HG02973 (cell line): ENCODE results near the gene CAPN8.

Experiments
- ATAC-seq: cut with Tn5 transposase; IDR thresholded peaks from one replicate; pipeline ENCODE4 v1.9.1; 2021; ENCODE audit warnings: moderate library complexity; ENCODE audit not compliant: unreplicated experiment

The CAPN8 gene

DNA sequence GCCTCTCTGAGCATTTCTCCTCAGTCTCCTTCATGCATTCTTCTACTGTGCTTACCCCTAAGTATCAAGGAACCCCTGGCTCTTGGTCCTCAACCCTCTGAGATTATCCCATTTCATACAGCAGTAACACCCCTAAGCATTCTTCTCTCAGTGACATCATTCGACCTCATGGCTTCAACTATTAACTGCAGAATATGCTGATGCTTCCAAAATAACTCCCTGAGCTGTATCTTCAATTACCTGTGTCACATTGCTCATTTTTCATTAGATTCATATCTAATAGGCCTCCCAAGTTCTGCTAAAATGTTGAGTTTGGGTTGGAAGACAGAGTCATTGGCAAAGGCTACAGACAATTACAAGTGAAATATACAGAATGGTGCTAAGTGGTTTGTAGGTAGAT, 7.5 kb downstream of the CAPN8 start:
- ATAC-seq, result no peak

DNA sequence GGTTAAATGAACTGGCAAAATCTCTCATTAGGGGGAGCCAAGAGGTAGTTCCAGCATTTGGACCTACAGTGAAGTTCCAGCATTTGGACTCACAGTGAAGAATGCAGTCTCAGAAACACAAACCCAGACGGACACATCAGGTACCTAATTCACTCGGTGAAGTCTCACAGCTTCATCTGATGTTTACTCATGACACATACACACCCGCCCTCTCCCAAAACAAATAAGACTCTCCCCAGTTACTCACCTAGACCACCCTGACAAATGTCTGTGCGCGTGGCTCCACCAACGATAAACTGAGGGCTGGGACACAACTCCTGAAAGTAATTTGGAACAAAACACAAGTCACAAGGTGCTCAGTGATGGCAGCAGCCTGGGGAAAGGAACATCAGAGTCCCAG, 11.4 kb downstream of the CAPN8 start:
- ATAC-seq, result no peak

- no peak for ATAC-seq
Observed at GRCh38 chr1:223653431-223653830, 12.1 kb downstream of the CAPN8 start.

- ATAC-seq, result no peak
Observed at GRCh38 chr1:223653015-223653414, 12.5 kb downstream of the CAPN8 start.

GRCh38 chr1:223652436-223652941, 13.0 kb downstream of the CAPN8 start:
- ATAC-seq, result no peak

DNA sequence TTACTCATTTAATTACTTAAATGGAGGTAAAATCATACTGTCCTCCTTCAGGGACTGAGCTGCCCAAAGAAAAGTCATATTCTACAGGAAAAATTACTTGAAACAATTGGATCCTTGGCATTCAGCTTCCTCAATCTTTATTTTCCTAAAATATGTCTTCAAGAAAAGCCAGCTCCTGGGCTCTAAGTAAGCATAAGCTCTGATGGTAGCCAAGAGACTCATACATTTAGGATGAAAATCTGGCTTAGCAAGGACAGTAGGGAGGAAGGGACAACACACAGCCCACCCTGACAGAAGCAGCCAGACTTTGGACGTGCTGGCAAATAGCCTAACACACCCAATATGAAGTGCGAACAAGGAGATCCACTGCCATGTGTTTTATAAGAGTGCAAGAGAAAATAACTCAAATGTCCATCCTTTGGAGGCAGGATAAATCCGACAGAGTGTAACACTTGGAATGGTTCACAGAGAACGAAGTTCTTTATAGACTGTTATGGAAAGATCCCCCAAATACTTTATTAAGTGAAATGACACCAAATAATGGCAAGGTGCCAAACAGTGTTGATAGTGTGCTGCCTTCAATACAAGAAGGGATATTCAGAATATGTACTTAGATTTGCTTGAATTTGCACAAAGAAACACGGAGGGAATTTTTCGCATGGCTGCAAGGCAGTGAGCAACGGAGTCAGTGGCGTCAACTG, 14.1 kb downstream of the CAPN8 start:
- ATAC-seq, result no peak

GRCh38 chr1:223650465-223650864, 15.0 kb downstream of the CAPN8 start:
- no peak for ATAC-seq

- no peak for ATAC-seq
Observed at GRCh38 chr1:223649222-223649621, 16.3 kb downstream of the CAPN8 start.

DNA sequence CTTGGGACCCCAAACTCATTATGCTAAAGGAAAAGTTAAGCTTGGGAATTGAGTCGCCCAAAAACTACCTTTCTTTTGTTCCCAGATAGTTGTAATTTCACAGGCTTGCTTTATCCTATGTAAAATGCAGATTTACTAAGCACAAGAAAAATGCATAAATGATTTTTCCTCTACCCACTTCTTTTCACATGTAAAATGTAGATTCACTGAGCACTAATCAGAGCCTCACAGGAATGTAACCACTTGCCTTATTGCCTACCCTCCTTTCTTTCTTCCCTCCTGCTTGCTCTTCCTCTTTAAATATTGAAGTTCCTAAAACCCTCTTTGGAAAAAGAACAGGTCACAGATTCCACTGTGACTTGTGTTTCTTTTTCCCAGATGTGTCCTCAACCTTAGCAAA, 18.3 kb downstream of the CAPN8 start:
- no peak for ATAC-seq

DNA sequence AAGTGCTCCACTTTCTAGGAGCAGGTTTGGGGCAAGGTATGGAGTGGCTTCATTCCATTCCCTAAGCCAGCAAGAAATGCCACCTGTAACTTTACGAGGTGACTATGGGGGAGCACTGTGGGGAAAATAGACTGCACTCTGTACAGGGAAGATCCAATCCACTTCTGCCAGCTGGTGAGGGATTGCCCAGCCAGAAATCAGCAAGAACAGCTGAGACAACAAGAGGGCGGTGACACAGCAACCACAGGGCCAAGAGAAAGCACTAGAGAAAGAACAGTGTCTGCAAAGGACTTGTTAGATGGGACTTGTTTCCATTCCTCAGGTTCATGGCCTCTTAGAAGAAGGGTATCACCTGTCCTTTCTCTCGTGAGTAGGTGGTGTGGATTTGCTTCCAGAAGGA, 19.6 kb downstream of the CAPN8 start:
- ATAC-seq, result no peak

DNA sequence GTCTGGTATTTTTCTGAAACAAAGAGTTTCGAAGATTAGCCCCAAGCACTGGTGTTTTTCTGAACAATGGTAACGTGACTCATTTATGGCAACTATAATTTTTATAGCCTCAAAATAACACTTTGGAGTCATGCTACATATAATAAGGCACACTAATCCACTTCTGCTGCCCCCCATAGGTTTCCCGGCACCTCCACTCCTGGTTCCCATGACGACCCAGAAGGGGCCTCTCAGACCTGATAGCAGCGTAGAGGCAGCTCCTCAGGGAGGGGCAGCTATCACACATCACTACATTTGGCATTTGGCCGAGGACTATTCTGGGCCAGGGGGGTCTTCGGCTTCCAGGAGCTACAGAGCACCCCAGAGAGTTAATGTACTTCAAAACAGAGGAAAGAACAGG, 23.3 kb downstream of the CAPN8 start:
- no peak for ATAC-seq

GRCh38 chr1:223641523-223642039, 23.9 kb downstream of the CAPN8 start:
- ATAC-seq, result no peak

DNA sequence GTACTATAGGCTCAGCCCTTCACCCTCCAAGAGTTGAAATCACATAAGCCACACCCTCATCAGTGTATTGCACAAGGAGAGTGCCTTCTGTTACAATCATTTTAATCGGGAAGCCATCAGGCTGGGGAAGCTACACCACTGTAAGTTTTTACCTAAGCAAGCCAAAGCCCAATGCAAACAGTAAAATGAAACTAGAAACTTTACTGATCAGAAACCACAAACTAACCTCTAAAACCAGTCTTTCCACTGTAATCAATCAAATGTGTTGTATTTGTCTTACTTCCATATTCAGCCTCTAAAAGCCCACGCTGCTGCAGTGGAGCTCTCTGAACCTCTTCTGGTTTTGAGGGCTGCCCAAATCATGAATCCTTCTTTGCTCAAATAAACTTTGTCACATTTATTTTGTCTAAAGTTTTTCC, 26.2 kb downstream of the CAPN8 start:
- ATAC-seq, result no peak

DNA sequence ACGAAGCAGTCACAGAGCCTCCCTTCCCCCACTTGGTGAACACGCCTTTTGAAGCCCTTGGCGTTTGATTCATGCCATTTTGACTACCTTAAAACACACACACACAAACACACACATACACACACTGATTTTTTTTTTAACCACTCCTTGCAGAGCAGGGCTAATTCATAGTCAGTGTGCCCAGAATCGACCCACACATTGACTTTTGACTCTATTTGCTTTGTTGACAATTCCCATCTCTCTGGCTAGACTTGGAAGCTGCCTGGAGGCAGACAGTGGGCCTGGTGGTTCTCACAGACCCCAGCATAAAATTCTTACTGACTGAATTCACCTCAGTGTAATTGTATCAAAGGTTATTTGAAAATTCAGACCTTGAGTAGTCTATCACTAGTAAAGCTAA, 30.3 kb downstream of the CAPN8 start:
- no peak for ATAC-seq

DNA sequence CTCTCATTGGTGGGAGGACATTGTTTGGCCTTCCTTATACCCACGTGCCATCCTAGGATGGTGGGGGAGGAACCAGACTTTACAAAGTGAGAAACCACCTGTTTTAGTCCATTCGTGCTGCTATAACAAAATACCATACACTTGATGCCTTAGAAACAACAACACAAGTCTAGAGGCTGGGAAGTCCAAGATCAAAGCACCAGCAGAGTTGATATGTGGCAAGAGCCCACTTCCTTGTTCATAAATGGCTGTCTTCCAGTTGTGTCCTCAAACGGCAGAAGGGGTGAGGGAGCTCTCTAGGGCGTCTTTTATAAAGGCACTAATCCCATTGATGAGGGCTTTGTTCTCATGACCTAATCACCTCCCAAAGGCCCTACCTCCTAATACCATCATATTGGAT, 31.1 kb downstream of the CAPN8 start:
- ATAC-seq, result no peak

DNA sequence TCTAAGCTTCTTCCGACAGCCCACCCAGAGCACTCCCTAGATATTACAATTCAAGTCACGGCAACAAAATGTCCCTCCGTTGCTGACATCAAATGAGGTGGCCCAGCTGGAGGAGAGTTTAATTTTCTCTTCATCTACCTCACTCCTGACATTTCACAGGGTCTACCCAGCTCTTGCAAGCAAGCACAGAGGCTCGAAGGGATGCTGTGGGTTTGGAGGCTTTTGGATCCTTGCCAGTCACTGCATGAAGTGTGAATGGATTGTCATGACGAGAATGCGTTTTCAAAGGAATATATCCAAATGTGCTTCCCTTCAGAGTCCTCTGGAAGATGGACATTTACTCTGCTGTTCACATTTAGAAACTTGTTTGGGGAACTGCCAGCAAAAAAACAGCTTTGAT, 33.5 kb downstream of the CAPN8 start:
- no peak for ATAC-seq

- no peak for ATAC-seq
Observed at GRCh38 chr1:223631473-223631872, 34.0 kb downstream of the CAPN8 start.

- ATAC-seq, result no peak
Observed at GRCh38 chr1:223629126-223629457, 36.4 kb downstream of the CAPN8 start.

DNA sequence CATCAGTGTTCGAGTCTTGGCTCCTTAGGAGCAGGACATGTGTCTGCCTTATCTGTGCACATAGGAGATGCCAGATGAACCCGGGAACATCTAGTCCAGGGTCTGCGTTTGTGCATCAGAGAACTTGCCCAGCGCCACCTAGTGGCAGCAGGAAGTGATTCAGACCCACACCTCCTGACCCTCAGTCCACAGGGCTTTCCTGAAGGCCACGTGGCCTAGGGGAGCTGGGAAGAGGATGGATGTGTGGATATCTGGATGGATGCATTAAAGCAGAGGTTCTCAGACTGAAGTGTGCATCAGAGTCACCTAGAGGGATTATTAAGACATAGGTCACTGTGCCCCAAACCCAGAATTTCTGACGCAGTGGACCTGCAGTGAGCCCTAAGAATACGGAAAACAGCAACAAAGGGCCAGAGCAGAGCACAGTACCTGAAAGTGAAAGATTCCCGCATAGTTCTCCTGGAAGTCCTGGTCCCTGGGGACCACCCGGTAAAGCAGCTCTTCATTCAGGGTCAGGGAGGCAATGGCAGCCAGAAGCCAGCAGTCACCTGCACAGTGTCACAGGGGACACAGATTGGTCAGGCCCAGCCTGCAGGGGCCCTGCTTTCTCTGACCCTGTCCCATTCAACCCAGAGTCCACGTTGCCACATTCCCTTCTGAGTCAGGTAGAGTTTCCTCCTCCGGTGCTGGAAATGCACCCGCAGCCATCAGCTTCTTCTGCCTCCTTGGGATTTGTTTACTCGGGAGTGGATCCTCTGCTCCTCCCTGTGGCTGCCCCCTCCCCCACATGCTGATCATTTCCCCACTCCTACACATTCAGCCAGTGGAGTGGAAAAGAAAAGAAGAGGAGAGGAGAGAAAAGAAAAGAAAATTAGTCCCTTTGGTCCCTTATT, 37.0 kb downstream of the CAPN8 start:
- peak; percentile 51 for ATAC-seq

DNA sequence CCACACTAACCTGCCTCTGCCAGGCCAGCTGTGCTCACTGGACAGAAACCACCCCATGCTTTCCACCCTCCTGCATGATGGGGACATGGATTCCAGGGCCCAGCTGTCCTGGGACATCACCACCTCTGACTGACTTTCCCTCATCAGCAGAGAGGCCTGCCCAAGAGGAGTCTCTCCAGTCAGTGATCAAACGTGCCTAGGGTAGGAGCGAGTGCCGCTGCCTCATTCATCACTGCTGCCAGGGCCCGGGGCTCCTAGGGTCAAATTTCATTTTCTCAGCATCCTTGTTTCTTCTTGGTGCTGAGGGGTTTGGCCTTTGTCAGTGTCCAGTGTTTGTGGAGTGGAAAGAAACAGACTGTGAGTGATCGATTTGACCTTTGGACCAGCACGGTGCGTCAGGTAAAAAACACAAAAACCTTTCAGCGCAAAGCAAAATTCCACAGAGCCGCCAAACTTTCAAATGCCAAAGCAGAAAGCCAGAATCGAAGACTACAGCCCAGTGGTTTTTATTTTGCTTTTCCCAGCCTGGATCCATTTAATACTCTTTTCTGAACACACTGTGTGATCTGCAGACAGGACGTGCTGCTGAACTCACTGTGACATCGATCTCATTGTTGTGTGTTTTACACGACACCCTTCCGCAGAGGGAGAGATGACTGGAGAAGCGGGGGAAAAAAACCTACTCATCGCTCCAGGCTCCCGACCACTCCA, 43.2 kb downstream of the CAPN8 start:
- no peak for ATAC-seq

DNA sequence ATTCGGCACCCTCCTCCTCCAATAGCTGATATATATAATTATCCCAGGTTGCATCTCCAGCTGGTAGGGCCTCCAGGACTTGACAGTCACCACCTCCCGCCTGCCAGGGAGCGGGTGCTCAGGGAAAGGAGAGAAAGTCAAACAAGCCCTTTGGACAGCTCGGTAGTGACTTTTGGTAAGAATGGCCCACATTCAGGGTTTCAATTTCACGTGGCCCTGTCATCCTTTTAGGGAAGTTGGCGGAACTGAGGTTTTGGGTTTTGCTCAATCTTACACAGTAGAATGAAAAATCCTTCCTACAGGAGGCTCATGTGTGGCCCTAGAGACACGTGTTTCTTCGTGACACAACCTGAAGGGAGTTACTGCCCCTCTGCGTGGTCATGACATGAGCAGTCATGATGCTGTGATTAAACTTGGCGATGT, 44.2 kb downstream of the CAPN8 start:
- peak; percentile 95 for ATAC-seq
